ENCODE results near the gene CABYR. TPM values are rescaled to one million over a fixed set of nuclear protein-coding genes. Genes with fewer than 3 reads are reported as not detected.

CABYR gene
- total RNA-seq, 1 donor from 2014 or later, result 11.0 TPM

DNA sequence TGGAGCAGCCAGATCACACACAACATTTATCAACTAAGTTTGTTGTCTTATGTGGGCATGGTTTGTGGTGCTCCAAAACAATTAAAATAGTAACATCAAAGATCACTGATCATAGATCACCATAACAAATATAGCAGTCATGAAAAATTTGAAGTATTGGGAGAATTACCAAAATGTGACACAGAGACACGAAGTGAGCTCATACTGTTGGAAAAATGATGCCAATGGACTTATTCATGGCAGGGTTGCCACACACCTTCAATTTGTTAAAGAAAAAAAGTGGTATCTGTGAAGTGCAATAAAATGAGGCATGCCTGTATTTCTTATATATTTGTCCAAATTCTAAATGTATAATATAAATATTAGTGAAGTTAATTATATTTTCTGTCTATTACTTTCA is 42.9 kb upstream of the CABYR start:
- Mint-ChIP-seq H3K27ac (ENCODE audit: unreplicated experiment) (no peak overlapping the region), H3K4me3 (no peak overlapping the region), H3K36me3 (ENCODE audit: low read depth) (peaks cover 40% of the 10 kb centered on the region)

DNA sequence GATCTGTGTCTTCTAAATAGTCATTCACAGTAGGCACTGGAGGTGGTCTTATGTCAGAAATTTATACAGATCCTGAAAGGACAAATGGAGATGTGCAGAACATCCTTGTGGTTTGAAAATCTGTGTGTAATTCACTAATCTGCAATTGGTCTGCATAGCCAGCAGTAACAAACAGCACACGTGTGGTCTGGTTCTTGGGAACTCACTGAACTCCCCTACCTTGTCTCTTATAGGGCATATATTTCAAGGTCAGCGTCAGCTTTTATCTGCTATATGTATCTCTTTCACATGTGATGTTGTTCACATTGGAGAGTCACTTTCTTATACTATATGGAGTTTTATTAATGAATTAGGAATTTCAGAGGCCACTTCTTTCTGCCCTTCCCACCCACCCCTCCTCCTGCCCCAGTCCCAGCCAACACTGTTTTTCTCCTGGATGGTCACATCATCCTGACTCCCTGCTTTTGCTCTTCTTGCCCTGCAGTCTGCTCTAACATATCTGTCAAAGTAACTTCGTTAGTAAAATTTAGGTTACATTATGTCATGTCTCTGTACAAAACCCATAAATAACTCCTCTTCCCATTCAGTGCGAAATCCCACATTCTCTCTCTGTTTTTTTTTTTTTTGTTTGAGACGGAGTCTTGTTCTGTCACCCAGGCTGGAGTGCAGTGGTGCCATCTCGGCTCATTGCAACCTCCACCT is 35.4 kb upstream of the CABYR start:
- Mint-ChIP-seq H3K4me1 (peaks cover 12% of the 10 kb centered on the region), H3K27me3 (ENCODE audit: low read depth) (no peaks in the 10 kb centered on the region), H3K9me3 (no peaks in the 10 kb centered on the region), H3K36me3 (ENCODE audit: low read depth) (peaks cover 17% of the 10 kb centered on the region), H3K4me3 (no peak overlapping the region), H3K27ac (ENCODE audit: unreplicated experiment) (no peak overlapping the region)
- TF ChIP-seq, protein P1, sequence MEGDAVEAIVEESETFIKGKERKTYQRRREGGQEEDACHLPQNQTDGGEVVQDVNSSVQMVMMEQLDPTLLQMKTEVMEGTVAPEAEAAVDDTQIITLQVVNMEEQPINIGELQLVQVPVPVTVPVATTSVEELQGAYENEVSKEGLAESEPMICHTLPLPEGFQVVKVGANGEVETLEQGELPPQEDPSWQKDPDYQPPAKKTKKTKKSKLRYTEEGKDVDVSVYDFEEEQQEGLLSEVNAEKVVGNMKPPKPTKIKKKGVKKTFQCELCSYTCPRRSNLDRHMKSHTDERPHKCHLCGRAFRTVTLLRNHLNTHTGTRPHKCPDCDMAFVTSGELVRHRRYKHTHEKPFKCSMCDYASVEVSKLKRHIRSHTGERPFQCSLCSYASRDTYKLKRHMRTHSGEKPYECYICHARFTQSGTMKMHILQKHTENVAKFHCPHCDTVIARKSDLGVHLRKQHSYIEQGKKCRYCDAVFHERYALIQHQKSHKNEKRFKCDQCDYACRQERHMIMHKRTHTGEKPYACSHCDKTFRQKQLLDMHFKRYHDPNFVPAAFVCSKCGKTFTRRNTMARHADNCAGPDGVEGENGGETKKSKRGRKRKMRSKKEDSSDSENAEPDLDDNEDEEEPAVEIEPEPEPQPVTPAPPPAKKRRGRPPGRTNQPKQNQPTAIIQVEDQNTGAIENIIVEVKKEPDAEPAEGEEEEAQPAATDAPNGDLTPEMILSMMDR (conservative IDR thresholded peaks at IDR 0.05), result no peak
- DNase-seq (ENCODE audit: low read depth, low spot score), result no peak

More for the DNA sequence above, 42.9 kb upstream of the CABYR start:
- TF ChIP-seq, protein P1 (conservative IDR thresholded peaks at IDR 0.05), result no peak
- no peaks in the 10 kb centered on the region for H3K27me3 Mint-ChIP-seq (ENCODE audit: low read depth)
- peaks cover 6% of the 10 kb centered on the region for H3K9me3 Mint-ChIP-seq
- no peak for DNase-seq (ENCODE audit: low read depth, low spot score)
- no peaks in the 10 kb centered on the region for H3K4me1 Mint-ChIP-seq

DNA sequence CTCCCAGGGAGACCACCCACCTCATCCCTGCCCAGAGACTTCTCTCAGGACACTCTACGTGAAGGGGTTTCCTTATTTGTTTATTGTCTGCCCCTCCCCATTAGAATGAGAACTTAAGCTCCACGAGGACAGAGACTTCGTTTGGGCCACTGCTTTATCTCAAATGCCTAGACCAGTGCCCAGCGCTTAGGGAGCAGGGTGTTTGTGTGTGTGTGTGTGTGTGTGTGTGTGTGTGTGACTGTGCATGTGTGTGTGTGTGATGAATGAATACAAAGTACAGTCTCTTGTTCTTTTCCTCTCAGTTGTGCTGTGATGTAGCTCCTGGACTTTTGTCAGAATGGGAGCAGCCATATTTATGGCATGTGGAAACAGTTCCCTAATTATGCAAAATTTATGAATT is 34.4 kb upstream of the CABYR start:
- no peak for DNase-seq (ENCODE audit: low read depth, low spot score)
- H3K9me3 Mint-ChIP-seq, result no peaks in the 10 kb centered on the region
- peaks cover 17% of the 10 kb centered on the region for H3K36me3 Mint-ChIP-seq (ENCODE audit: low read depth)
- H3K27ac Mint-ChIP-seq (ENCODE audit: unreplicated experiment), result no peak overlapping the region
- no peak overlapping the region for H3K4me3 Mint-ChIP-seq
- peaks cover 15% of the 10 kb centered on the region for H3K4me1 Mint-ChIP-seq
- H3K27me3 Mint-ChIP-seq (ENCODE audit: low read depth), result no peaks in the 10 kb centered on the region
- TF ChIP-seq, protein P1 (conservative IDR thresholded peaks at IDR 0.05), result no peak

DNA sequence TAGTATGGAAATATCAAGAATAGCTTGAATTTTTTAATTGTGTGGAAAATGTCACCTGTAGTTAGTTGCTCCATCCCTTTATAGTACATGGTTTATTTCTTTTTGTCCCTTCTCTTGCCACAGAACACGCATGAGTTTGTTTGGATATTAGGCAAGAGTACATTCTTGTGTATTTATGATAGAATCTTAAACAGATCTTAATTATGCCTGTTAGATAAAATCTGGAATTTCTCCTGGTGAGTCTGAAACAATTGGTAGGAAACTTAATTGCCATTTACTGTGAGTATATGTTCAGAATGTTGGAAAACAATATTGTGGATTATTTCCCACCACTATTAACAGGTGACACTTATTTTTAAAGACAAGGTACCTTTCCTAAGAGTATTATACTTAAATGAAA is 30.2 kb upstream of the CABYR start:
- no peak for DNase-seq (ENCODE audit: low read depth, low spot score)
- TF ChIP-seq, protein P1 (conservative IDR thresholded peaks at IDR 0.05), result no peak
- no peak overlapping the region for H3K27ac Mint-ChIP-seq (ENCODE audit: unreplicated experiment)
- H3K4me3 Mint-ChIP-seq, result no peak overlapping the region
- peaks cover 8% of the 10 kb centered on the region for H3K36me3 Mint-ChIP-seq (ENCODE audit: low read depth)
- H3K27me3 Mint-ChIP-seq (ENCODE audit: low read depth), result no peaks in the 10 kb centered on the region
- peaks cover 15% of the 10 kb centered on the region for H3K4me1 Mint-ChIP-seq
- no peaks in the 10 kb centered on the region for H3K9me3 Mint-ChIP-seq

DNA sequence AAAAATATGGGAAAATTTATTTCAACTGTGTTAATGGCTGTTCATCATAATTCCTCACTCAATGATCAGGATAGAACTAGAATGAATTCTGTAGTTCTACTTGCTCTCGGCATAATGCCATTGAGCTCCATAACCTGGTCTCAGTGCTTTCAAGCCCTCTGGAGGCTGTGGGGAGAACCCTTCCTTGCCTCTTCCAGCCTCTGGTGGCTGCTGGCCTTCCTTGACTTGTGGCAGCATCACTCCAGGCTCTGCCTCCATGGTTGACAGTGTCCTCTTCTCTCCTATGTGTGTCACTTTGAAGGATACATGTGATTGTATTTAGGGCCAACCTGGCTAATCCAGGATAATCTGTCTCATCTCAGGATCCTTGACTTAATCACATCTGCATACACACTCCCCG is 26.9 kb upstream of the CABYR start:
- Mint-ChIP-seq H3K9me3 (no peaks in the 10 kb centered on the region), H3K36me3 (ENCODE audit: low read depth) (peaks cover 5% of the 10 kb centered on the region), H3K27me3 (ENCODE audit: low read depth) (no peaks in the 10 kb centered on the region), H3K4me1 (peaks cover 15% of the 10 kb centered on the region), H3K27ac (ENCODE audit: unreplicated experiment) (no peak overlapping the region), H3K4me3 (no peak overlapping the region)
- TF ChIP-seq, protein P1 (conservative IDR thresholded peaks at IDR 0.05), result no peak
- DNase-seq (ENCODE audit: low read depth, low spot score), result no peak

Measured in neural crest cell (in vitro differentiated cells).